K562 (cell line): ENCODE measurements around the gene ISG20.

Experiments used
- BRD4 ChIP-seq: fragments of 200-600 bp; sonication (generic); IDR thresholded peaks from 2 replicates; pipeline ENCODE4 v1.6.1; 2017; ENCODE audit warnings: inconsistent platforms
- CCAR2 ChIP-seq: fragments of 200-400 bp; formaldehyde crosslinking; IDR thresholded peaks from 2 replicates; pipeline ENCODE4 v1.6.1; 2017; ENCODE audit warnings: mild to moderate bottlenecking, low read depth, low read length
- CHAMP1 ChIP-seq: fragments of 450-650 bp; IDR thresholded peaks from 2 replicates; pipeline ENCODE4 v1.6.1; 2016; ENCODE audit warnings: mild to moderate bottlenecking
- CREB1 ChIP-seq, 2 experiments: sonication (generic) in 1 of 2; formaldehyde crosslinking in 1 of 2; IDR thresholded peaks; 2 replicates each; pipeline versions ENCODE4 v1.6.1 to v1.8.0; 2012 to 2022; ENCODE audit warnings: inconsistent platforms in 1 of 2, mild to moderate bottlenecking in 1 of 2, missing genetic modification reagents in 1 of 2, moderate library complexity in 1 of 2
- CTCF ChIP-seq, 3 experiments: IDR thresholded peaks in 2 of 3; conservative IDR thresholded peaks in 1 of 3; 2 replicates each; pipeline ENCODE4 v1.5.1; 2011 to 2012; ENCODE audit warnings: low read length in 3 of 3, mild to moderate bottlenecking in 3 of 3, control low read depth in 2 of 3, improper control_type of control experiment in 1 of 3, inconsistent platforms in 1 of 3, low read depth in 1 of 3, mixed read lengths in 1 of 3, moderate library complexity in 1 of 3; ENCODE audit not compliant: insufficient read depth in 2 of 3
- E2F4 ChIP-seq: sonication (generic); formaldehyde crosslinking; IDR thresholded peaks from 2 replicates; pipeline ENCODE4 v1.8.0; 2022; ENCODE audit warnings: mild to moderate bottlenecking, low read depth, missing genetic modification reagents
- EZH2 ChIP-seq: IDR thresholded peaks from 2 replicates; pipeline ENCODE4 v1.6.1; 2012; ENCODE audit warnings: low read depth, mild to moderate bottlenecking, inconsistent platforms, low read length, borderline replicate concordance
- POLR2A ChIP-seq: fragments of 450-650 bp; conservative IDR thresholded peaks from 2 replicates; pipeline ENCODE4 v1.6.1; 2016
- ZFX ChIP-seq: sonication (generic); formaldehyde crosslinking; IDR thresholded peaks from 2 replicates; pipeline ENCODE4 v1.8.0; 2022; ENCODE audit warnings: mild to moderate bottlenecking, missing genetic modification reagents, moderate library complexity
- ZKSCAN3 ChIP-seq: fragments of 250-450 bp; sonication (Bioruptor Pico); IDR thresholded peaks from 2 replicates; pipeline ENCODE4 v1.4.0; 2020
- ZNF77 ChIP-seq: fragments of 250-450 bp; sonication (Bioruptor Pico); IDR thresholded peaks from 2 replicates; pipeline ENCODE4 v1.5.0; 2020

GRCh38 chr15:88605189-88606069 is 33.4 kb upstream of the ISG20 start:
- TF ChIP-seq CHAMP1 = 0 out of 2 replicates have a peak, but pooled peaks have one; percentile 68
- no peak for TF ChIP-seq BRD4
- TF ChIP-seq ZFX (CRISPR knock-in tag) = no peak
- TF ChIP-seq ZNF77 (CRISPR knock-in tag) = no peak
- no peak for TF ChIP-seq POLR2A
- no peak for TF ChIP-seq CTCF (IDR thresholded peaks at IDR 0.05 in 2 of 3, conservative IDR thresholded peaks at IDR 0.05 in 1 of 3; ENCODE audit: insufficient read depth in 2 of 3, low read depth in 1 of 3, low read length in 3 of 3)
- TF ChIP-seq ZKSCAN3 (CRISPR knock-in tag) = no peak
- TF ChIP-seq CREB1 (IDR thresholded peaks at IDR 0.05) = no peak
- TF ChIP-seq CREB1 (CRISPR knock-in tag; IDR thresholded peaks at IDR 0.05) = peak; percentile 46; the same call in 1 of the 2 replicates
- TF ChIP-seq EZH2 = no peak
- no peak for TF ChIP-seq CCAR2
- no peak for TF ChIP-seq E2F4 (CRISPR knock-in tag)
